ENCODE results near the gene KLK10.
"Not testable (repeated sequence)": the region's sequence is repeated elsewhere in the genome, so short reads cannot be mapped to it uniquely, and the experiment has no call there.

The KLK10 gene

GRCh38 chr19:51001515-51001914 lies 18.0 kb downstream of the KLK10 start, which contains the start of gene KLK8:
KLK8 (minus strand) TSS chr19:51001604; CDS start chr19:51001167, 437 bp downstream.
- DNase-seq (ENCODE audit: low spot score): no peak

DNA sequence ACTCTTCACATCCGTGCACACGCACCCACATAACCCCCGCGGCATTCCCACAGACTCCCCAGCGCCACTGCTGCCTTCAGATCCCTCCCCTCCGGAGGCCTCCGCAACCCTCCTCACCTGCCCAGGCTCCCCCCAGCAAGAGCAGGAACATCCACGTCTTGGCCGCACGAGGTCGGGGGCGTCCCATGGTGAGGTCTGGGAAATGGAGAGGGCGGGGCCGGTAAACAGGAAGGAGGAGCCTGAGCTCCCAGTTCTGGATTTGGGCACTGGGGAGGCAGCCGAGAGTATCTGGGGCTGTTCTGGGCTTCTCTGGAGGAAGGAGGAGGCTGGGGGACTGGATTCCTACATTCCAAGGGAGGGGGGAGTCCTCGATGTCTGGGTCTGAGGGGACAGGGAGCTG lies 18.5 kb downstream of the KLK10 start:
- DNase-seq (ENCODE audit: low spot score): peak; percentile 22

DNA sequence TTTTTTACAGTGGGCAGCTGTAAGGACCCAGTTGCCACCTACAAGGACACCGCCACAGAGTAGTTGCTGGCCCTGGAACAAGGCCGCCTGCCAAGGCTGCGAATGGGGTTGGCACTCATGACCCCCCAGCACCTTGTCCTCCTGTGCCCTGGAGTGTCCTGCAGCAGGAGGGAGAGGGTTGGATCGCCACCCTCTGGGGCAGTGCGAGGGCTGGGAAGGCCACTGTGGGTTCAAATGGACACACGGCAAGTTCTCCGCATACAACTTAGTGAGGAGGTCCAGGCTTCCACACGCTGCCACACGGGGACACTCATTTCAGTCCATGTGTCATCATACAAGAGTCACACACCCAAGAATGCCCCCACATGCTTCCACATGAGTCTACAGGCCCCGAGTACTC lies 19.1 kb downstream of the KLK10 start:
- DNase-seq (ENCODE audit: low spot score): no peak

DNA sequence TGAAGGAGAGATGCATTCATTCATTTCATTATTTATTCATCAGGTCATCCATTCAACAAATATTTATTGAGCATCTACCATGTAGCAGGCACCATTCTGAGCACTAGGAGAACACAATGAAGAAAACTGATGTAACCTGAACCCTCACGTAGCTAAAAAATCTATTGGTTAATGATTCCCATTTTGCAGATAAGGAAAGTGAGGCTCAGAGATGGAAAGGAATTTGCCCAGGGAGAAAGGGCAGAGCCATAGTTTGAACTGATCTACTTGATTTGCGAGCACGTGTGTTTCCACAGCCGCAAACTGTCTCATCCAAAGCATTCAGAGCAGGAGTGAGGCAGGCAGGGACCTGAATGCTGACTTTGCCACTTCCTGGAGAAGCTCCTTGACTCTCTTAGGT lies 20.8 kb downstream of the KLK10 start:
- no peak for DNase-seq (ENCODE audit: low spot score)

- no peak for DNase-seq (ENCODE audit: low spot score)
These were observed 21.4 kb downstream of the KLK10 start for GRCh38 chr19:50998061-50998460.

DNA sequence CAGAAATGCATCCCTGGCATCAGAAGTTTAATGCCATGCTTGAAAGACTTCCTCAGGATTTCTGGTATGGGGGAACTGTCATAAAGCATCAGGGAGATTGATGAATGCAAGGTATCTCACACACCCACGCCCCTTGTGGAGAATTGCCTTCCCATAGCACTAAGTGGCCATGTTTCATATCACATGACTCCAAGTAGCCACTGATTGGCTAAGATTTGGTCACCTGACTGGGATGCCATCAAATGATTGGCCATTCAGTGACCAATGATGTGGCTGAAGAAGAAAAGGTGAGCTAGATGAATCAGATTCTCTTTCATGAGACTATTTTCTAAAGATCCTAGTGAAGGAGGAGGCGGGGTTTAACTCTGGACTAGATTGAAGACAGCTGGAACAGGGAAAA lies 25.4 kb downstream of the KLK10 start:
- no peak for DNase-seq (ENCODE audit: low spot score)

DNA sequence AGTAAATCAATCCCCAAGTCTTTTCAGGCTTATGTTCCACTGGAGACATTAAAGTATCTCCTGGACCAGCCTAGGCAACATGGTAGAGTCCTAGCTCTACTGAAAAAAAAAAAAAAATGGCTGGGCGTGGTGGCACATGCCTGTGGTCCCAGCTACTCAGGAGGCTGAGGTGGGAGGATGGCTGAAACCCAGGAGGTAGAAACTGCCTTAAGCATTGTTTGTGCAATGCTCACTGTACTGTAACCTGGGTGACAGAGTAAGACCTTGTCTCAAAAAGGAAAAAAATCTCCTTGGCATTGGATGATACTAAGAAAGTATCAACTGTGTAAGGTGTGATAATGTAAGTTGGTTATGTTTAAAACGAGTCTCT lies 26.9 kb downstream of the KLK10 start:
- no peak for DNase-seq (ENCODE audit: low spot score)

DNA sequence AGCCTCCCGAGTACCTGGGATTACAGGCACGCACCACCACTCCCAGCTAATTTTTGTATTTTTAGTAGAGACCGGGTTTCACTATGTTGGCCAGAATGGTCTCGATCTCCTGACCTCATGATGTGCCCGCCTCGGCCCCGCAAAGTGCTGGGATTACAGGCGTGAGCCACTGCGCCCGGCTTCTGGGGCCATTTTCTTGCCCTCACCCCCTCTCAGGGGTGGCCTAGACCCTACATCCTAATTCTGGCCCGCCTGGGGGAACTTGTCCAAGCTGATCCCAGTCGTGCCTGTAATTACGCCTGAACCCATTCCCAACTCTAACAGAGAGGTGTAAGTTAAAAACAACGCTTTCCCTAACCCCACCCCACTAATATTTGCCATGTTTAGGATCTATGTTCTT lies 35.1 kb downstream of the KLK10 start:
- DNase-seq (ENCODE audit: low spot score): not testable (repeated sequence)

GRCh38 chr19:50983625-50984292 lies 35.8 kb downstream of the KLK10 start, which contains the start of gene KLK7:
KLK7 (minus strand) TSS chr19:50983917; CDS start chr19:50982399, 1,518 bp downstream.
- no peak for DNase-seq (ENCODE audit: low spot score)

DNA sequence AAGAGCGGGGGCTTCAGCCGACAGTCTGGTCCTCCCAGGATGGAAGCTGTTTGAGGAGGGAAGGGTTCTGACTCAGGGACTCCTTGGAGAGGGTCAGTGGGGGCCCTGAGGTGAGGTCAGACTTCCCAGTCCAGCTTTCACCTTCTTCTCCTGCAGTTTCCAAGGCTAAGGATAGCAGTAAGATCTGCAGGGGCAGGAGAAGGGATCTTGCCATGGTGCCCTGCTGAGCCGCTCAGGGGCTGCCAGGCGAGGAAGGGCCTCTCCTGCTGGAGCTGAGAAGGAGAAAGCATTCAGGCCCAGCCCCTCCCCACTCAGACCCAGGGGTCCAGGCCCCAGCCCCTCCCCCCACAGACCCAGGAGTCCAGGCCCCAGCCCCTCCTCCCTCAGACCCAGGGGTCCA lies 37.3 kb downstream of the KLK10 start:
- no peak for DNase-seq (ENCODE audit: low spot score)

DNA sequence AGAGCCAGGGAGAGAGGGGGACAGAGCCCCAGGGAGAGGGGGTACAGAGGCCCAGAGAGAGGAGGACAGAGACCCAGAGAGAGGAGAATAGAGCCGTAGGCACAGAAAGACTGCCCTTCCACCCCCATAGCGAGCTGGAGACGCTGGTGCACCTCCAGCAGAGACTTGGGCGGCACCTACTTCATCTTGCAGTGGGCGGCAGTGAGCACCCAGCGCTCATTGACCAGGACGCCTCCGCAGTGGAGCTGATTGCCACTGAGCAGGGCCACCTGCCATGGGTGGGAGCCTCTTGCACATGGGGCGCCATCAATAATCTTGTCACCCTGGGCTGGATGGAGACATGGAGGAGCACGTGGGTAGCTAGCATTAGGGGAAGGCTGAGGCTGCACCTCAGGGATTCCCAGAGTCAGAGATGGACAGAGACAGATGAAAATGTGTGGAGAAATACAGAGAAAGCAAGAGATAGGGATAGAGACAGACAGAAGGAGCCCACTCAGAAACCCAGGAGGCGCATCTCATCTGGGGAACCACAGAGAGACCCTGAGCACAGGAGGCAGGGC lies 37.8 kb downstream of the KLK10 start:
- DNase-seq (ENCODE audit: low spot score): no peak

DNA sequence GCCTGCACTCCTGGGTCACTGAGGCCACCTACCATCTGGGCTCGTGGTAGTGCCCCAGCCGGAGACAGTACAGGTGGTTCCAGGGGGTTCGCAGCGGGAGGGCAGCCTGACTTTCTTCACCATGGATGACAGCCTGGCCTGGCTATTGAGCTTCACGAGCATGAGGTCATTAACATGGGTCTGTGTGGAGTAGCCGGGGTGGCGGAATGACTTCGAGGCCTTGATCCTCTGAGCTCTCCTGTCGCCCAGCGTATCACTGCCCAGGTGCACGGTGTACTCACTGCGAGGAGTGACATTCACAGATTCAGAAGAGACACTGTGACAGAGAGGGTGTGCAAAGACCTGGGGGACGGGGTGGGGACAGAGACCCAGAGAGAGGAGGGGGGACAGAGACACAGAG lies 39.3 kb downstream of the KLK10 start:
- no peak for DNase-seq (ENCODE audit: low spot score)

- DNase-seq (ENCODE audit: low spot score): no peak
These were observed 39.8 kb downstream of the KLK10 start for GRCh38 chr19:50979758-50980157.

DNA sequence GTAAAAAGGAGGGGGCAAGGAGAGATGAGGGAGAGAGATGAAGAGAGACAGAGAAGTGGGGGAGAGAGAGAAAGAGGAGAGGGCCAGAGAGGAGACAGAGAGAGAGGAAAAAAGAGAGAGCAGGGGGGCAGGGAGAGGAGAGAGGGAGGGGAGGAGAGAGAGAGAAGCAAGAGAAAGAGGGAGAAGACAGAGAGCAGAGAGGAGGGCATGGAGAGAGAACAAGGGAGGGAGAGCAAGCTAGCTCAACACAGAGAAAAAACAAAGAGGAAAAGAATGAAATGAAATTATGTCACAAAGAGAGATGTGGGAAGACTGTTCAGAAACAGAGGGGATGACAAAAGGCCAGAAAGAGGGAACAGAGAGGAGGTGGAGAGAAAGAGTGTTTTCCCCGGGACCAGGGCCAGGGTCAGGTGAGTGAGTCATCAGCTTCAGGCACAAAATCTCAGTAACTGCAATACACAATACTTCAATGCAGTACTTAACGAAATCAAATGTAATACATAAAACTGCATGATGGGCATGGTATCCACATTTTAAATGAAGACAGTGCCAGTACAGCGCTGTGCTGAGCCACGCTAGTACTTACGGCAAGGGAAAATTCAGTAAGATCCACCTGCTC lies 40.6 kb downstream of the KLK10 start:
- no peak for DNase-seq (ENCODE audit: low spot score)

DNA sequence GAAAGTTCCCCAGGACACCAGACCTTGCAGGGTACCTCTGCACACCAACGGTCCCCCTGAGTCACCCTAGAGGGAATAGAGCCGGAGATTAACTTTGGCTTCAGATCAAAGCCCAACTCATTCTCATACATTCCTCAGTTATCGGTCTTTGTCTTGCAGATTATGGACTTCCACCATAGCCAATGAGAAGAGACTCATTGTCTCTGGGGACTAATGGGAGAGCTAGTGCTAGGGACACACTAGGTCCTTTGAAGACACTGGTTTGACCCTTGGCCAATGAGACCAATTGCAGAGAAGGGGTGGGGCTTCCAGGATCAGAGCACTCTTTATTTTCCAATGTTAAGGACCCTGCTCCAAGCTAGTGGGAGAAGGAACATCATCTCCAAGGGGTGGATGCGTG lies 41.9 kb downstream of the KLK10 start:
- DNase-seq (ENCODE audit: low spot score): no peak

GRCh38 chr19:50975766-50976165 lies 43.7 kb downstream of the KLK10 start:
- no peak for DNase-seq (ENCODE audit: low spot score)

- no peak for DNase-seq (ENCODE audit: low spot score)
These were observed 44.6 kb downstream of the KLK10 start for GRCh38 chr19:50974702-50975556.

DNA sequence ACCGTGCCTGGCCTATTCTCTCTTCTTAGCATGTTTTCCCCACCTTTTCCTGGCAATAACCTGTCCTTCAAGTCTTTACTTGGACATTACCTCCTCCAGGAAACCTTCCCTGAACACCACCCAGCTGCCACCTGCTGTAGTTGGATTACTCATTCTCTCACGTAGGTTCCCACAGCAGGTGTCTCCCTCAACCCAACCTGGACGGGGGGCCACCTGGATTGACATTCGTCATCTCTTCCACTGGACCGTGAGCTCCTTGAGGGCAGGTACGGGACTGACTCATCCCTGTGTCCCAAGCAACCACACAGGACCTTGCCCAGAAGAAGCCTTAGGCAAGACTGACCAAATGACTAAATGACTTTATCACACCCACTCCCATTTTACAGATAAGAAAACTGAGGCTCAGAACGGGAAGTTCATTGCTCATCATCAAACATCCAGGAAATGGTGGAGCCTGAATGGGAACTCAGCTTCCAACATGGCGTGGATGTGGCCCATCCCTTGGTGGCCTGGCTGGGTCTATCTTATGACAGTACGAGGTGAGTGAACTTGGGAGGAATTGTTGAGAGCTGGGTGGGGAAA lies 46.6 kb downstream of the KLK10 start:
- no peak for DNase-seq (ENCODE audit: low spot score)

DNA sequence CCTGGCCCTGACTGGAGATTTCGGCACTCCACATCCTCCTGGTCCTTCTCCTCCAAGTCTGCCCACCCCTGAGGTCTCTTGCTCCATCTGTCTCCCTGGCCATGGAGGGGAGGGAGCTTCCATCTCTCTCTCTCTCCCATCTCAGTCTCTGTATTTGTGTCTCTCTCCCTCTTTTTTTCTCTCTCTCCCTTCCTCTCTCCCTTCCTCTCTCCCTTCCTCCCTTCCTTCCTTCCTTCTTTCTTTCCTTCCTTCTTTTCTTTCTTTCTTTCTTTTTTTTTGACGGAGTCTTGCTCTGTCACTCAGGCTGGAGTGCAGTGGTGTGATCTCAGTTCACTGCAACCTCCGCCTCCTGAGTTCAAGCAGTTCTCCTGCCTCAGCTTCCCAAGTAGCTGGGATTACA lies 49.7 kb downstream of the KLK10 start:
- not testable (repeated sequence) for DNase-seq (ENCODE audit: low spot score)

- DNase-seq (ENCODE audit: low spot score): no peak
These were observed 50.1 kb downstream of the KLK10 start, which contains the start of gene KLK6 for GRCh38 chr19:50969413-50969760. KLK6 (minus strand) TSS chr19:50969591; CDS start chr19:50968104, 1,487 bp downstream.

- DNase-seq (ENCODE audit: low spot score): no peak
These were observed 50.6 kb downstream of the KLK10 start for GRCh38 chr19:50968716-50969412.

Data from D341Med (cell line).